Right lobe of liver (tissue), 6 donors: ENCODE measurements around the gene NFIA. TPM values are rescaled to one million over a fixed set of nuclear protein-coding genes. Genes with fewer than 3 reads are reported as not detected.

ENCODE experiments used
- ATAC-seq, 4 donors: fragments of 200-7000 bp; cut with Tn5 transposase; one replicate each; pipeline ENCODE4 v1.9.1; 2020; ENCODE audit warnings: mild to moderate bottlenecking in 4 of 4, moderate library complexity in 4 of 4
- DNase-seq, 3 donors: peaks; one replicate each; pipeline ENCODE4 v3.0.0-alpha.2; 2020
- H3K27ac ChIP-seq, 3 donors: fragments of 200-600 bp; one replicate each; pipeline ENCODE4 v1.8.0; 2022
- H3K27me3 ChIP-seq, 2 donors: fragments of 200-600 bp; one replicate each; pipeline ENCODE4 v1.8.0; 2022
- H3K36me3 ChIP-seq, 4 donors: fragments of 200-600 bp; sonication (generic) in 1 of 4; one replicate each; pipeline versions ENCODE4 v1.5.1 to v1.8.0; 2017 to 2022; ENCODE audit warnings: control low read depth in 1 of 4
- H3K4me1 ChIP-seq, 4 donors: fragments of 200-600 bp; sonication (generic) in 1 of 4; one replicate each; pipeline versions ENCODE4 v1.5.1 to v1.8.0; 2017 to 2022; ENCODE audit warnings: control low read depth in 1 of 4
- H3K4me3 ChIP-seq, 3 donors: fragments of 200-600 bp; one replicate each; pipeline ENCODE4 v1.8.0; 2022
- H3K9me3 ChIP-seq, 4 donors: fragments of 200-600 bp; sonication (generic) in 1 of 4; one replicate each; pipeline versions ENCODE4 v1.5.1 to v1.8.0; 2017 to 2022; ENCODE audit warnings: control low read depth in 1 of 4
- CTCF ChIP-seq, 4 donors: fragments of 200-600 bp in 3 of 4; fragments of 450-650 bp in 1 of 4; IDR thresholded peaks; one replicate each; pipeline versions ENCODE4 v1.5.1 to v1.8.0; 2016 to 2022; ENCODE audit warnings: antibody characterized with exemption in 4 of 4, mild to moderate bottlenecking in 2 of 4
- POLR2A ChIP-seq: fragments of 450-650 bp; IDR thresholded peaks from one replicate; pipeline ENCODE4 v1.6.1; 2017; ENCODE audit warnings: antibody characterized with exemption, mild to moderate bottlenecking
- WGBS: methylation state at CpG from one replicate; pipeline ENCODE4 v1.1.6; 2018; ENCODE audit warnings: low coverage, low lambda C conversion rate; ENCODE audit not compliant: insufficient coverage; ENCODE audit errors: missing lambda C conversion rate; 5-methylcytosine and 5-hydroxymethylcytosine counted together
- intact Hi-C, 2 donors: fragments of 100-400 bp; cut with DNase I; formaldehyde crosslinking; loops; one replicate each; pipeline versions ENCODE4 v1.11.2 to v1.14.1; 2022
- total RNA-seq, 6 experiments: library from RNA; depleted of rRNA in 2 of 6; stranded (reverse); fragments of >200 nt in 2 of 6; fragmentation: NEBNext Ultra II Directional in 3 of 6; extraction: Animal tissue kit (Norgen Biotek cat#: 25700) in 3 of 6; gene quantifications; one replicate each; pipeline versions ENCODE4 v1.1.0 to v1.2.4, GENCODE V29; 2016 to 2023
- donor health status: DM: no; HTN: yes; CAD: no.
- donor health status: DM: no; HTN: no; CAD: no.
- donor health status: DM: no; HTN: no; CAD: no.
- donor health status: DM: no; HTN: yes; CAD: no.
- donor health status: DM: no; HTN: yes; CAD: no.

Gene NFIA
- total RNA-seq, 6 experiments from 2014 or later = 36.7 to 97.2 (median 57.9) TPM

GRCh38 chr1:61327436-61327835, 245.1 kb downstream of the NFIA start:
- intact Hi-C loops = no loop called here
- Histone ChIP-seq H3K36me3 (no peaks in the 10 kb centered on the region), H3K4me1 (peaks cover 0 to 10% (median 4%) of the 10 kb centered on the region in 4 donors), H3K4me3 (no peak overlapping the region), H3K27ac (no peak overlapping the region), H3K27me3 (no peaks in the 10 kb centered on the region), H3K9me3 (no peaks in the 10 kb centered on the region)
- ATAC-seq (no peak), DNase-seq (no peak)
- 93% methylated on average over 5 of the region's 5 CpGs for WGBS
- TF ChIP-seq CTCF (IDR thresholded peaks at IDR 0.05) (no peak), POLR2A (no peak)

GRCh38 chr1:61329556-61329955, 247.2 kb downstream of the NFIA start:
- Histone ChIP-seq H3K4me1 (no peaks in the 10 kb centered on the region), H3K36me3 (no peaks in the 10 kb centered on the region), H3K9me3 (no peaks in the 10 kb centered on the region), H3K27ac (no peak overlapping the region), H3K27me3 (no peaks in the 10 kb centered on the region), H3K4me3 (no peak overlapping the region)
- 93% methylated on average over 3 of the region's 4 CpGs for WGBS
- ATAC-seq (no peak), DNase-seq (no peak)
- TF ChIP-seq POLR2A (no peak), CTCF (IDR thresholded peaks at IDR 0.05) (no peak)
- intact Hi-C loops = no loop called here

- DNase-seq = no peak
- 85% methylated on average over 5 of the region's 5 CpGs for WGBS
- intact Hi-C loops = loop anchor here in 1 of 2 donors (10.0 kb wide), 1 partner anchor 275 kb away; no protein-coding TSS in a partner anchor
- no peak for ATAC-seq
- Histone ChIP-seq H3K9me3 (no peaks in the 10 kb centered on the region), H3K27me3 (no peaks in the 10 kb centered on the region), H3K36me3 (no peaks in the 10 kb centered on the region), H3K4me1 (peaks cover 0 to 4% (median 0%) of the 10 kb centered on the region in 4 donors), H3K27ac (no peak overlapping the region), H3K4me3 (no peak overlapping the region)
- TF ChIP-seq POLR2A = no peak
- TF ChIP-seq CTCF (IDR thresholded peaks at IDR 0.05) = no peak
Measured at GRCh38 chr1:61330018-61330417, 247.7 kb downstream of the NFIA start.

DNA sequence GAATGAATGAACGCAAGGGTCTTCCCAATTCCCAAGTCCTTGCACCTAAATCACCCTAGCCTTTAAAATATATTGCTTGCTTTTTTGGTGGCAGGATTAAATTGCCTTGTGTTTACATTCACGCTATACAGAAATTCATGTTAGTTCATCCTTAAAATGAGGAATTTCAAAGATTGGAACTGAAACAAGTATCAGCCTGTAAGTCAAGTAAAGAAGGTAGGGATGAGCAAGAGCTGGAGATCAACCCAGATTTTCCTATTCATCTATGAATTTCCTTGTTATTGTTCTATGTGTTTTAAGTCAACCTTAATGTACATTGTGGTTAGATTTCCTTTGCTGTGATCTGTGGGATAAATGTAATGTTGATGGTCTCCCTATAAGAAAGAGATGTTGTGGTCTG, 248.2 kb downstream of the NFIA start:
- TF ChIP-seq CTCF (IDR thresholded peaks at IDR 0.05) (no peak), POLR2A (no peak)
- H3K27ac ChIP-seq = no peak overlapping the region
- H3K4me3 ChIP-seq = no peak overlapping the region
- intact Hi-C loops = loop anchor here in 1 of 2 donors (10.0 kb wide), 1 partner anchor 276 kb away; no protein-coding TSS in a partner anchor
- no peaks in the 10 kb centered on the region for H3K27me3 ChIP-seq
- DNase-seq = no peak
- H3K36me3 ChIP-seq = no peaks in the 10 kb centered on the region
- H3K9me3 ChIP-seq = no peaks in the 10 kb centered on the region
- no peak for ATAC-seq
- WGBS = 91% methylated on average over 1 of the region's 2 CpGs
- peaks cover 0 to 4% (median 0%) of the 10 kb centered on the region in 4 donors for H3K4me1 ChIP-seq
